Glutamatergic neuron (in vitro differentiated cells): ENCODE measurements around the gene SAMD3. TPM values are rescaled to one million over a fixed set of nuclear protein-coding genes. Genes with fewer than 3 reads are reported as not detected.

Experiments
- DNase-seq: peaks from one replicate; pipeline ENCODE4 v3.0.0; 2022
- H3K27ac Mint-ChIP-seq: one replicate; pipeline ENCODE4 v1.8.0; 2020; ENCODE audit warnings: mild to moderate bottlenecking, mixed read lengths, inconsistent platforms; ENCODE audit not compliant: unreplicated experiment
- H3K27me3 Mint-ChIP-seq: one replicate; pipeline ENCODE4 v1.8.0; 2020; ENCODE audit warnings: mild to moderate bottlenecking, moderate library complexity, mixed read lengths, inconsistent platforms; ENCODE audit not compliant: unreplicated experiment
- H3K36me3 Mint-ChIP-seq: one replicate; pipeline ENCODE4 v1.8.0; 2020; ENCODE audit warnings: mild to moderate bottlenecking, mixed read lengths, inconsistent platforms; ENCODE audit not compliant: unreplicated experiment
- H3K4me1 Mint-ChIP-seq: one replicate; pipeline ENCODE4 v1.8.0; 2020; ENCODE audit warnings: mild to moderate bottlenecking, low read depth, mixed read lengths, inconsistent platforms; ENCODE audit not compliant: unreplicated experiment
- H3K4me3 Mint-ChIP-seq: one replicate; pipeline ENCODE4 v1.8.0; 2020; ENCODE audit warnings: mild to moderate bottlenecking, mixed read lengths, inconsistent platforms; ENCODE audit not compliant: unreplicated experiment
- H3K9me3 Mint-ChIP-seq: one replicate; pipeline ENCODE4 v1.8.0; 2020; ENCODE audit warnings: mild to moderate bottlenecking, moderate library complexity, mixed read lengths, inconsistent platforms; ENCODE audit not compliant: unreplicated experiment
- CTCF ChIP-seq: fragments of 200-600 bp; sonication (generic); IDR thresholded peaks from one replicate; pipeline ENCODE4 v1.5.0; 2021; ENCODE audit not compliant: partially characterized antibody, unreplicated experiment
- total RNA-seq: library from RNA; stranded (reverse); fragmentation: NEBNext Ultra II Directional; extraction: Animal tissue kit (Norgen Biotek cat#: 25700); gene quantifications from one replicate; pipeline ENCODE4 v1.2.1, GENCODE V29; 2021; ENCODE audit not compliant: unreplicated experiment

Gene SAMD3
- total RNA-seq, 1 donor from 2014 or later: 1.6 TPM

GRCh38 chr6:130189531-130190397, 33.0 kb downstream of the SAMD3 start:
- TF ChIP-seq CTCF: no peak
- H3K27ac Mint-ChIP-seq: no peak overlapping the region
- H3K4me3 Mint-ChIP-seq: no peak overlapping the region
- peaks cover 3% of the 10 kb centered on the region for H3K27me3 Mint-ChIP-seq
- peaks cover 1% of the 10 kb centered on the region for H3K9me3 Mint-ChIP-seq
- peaks cover 6% of the 10 kb centered on the region for H3K4me1 Mint-ChIP-seq
- no peak for DNase-seq
- H3K36me3 Mint-ChIP-seq: no peaks in the 10 kb centered on the region

DNA sequence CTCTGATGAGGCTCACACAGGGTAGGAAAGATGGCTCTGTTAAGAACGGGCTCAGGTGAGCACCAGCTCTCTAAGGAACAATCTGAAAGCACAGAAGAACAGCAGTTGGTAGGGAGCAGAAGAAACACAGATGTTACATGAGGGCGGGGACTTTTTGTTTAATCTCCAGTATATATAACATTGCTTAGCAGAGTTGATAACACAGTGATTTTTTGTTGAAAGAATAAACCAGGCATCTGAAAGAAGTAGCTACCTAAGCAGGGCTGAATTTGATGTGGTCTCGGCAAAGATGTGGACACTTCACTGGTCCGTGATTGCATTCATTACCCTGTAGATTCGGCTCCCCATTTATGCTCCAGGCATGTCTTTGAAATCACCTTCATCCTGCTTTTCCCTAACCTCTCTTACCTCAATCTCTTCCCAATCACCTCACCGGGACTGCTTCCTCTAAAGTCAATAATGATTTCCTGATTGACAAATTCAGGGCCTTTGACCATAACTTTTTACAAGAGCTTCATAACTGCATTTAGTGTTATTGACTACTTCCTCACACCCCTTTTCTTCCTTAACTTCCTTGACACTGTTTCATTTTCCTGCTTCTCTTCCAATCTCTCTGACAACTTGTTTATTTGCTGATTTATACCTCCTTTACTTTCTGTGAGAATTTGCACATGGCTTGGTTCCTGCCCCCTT, 34.4 kb downstream of the SAMD3 start:
- no peak for DNase-seq
- H3K27me3 Mint-ChIP-seq: no peaks in the 10 kb centered on the region
- peaks cover 1% of the 10 kb centered on the region for H3K9me3 Mint-ChIP-seq
- TF ChIP-seq CTCF: no peak
- H3K27ac Mint-ChIP-seq: peak overlapping the region; percentile 0
- H3K36me3 Mint-ChIP-seq: no peaks in the 10 kb centered on the region
- peaks cover 6% of the 10 kb centered on the region for H3K4me1 Mint-ChIP-seq
- H3K4me3 Mint-ChIP-seq: no peak overlapping the region

DNA sequence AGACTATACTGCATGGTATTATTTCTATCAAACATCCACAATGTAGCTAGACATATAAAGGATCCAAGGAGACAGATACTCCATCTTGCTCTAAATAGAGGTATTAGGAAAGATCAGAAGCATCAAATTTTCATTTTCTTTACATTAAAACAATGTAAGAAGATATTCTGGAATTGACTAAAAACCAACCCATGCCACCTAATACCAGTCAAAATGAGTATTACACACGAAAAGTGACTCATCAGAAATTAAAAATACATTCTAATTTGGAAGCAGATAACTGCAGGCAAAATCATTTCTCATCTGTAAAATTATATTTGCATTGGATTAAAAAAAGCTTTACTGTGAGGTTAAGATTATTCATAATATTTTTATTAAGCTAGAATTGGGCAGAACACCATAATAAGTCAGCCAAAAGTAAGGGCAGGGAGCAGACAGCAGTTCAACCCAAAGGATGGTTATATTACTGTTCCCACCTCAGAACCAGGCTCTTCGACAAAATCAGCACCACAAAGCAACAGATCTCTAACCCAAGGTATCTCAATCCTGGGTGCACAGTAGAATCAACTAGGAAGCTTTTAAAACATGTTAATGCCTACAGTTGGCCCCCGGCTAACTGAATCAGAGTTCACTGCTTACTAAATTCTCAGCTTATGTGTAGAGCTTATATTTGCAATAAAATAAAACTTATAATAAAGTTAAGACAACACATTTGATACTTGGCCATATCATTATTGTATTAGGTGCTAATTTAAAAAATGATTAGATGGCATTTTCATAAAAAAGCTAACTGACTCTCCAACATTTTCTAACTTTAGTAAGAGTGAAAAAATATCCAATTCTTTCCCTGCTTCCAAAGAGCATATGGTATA, 35.2 kb downstream of the SAMD3 start:
- no peaks in the 10 kb centered on the region for H3K27me3 Mint-ChIP-seq
- peaks cover 1% of the 10 kb centered on the region for H3K9me3 Mint-ChIP-seq
- peak overlapping the region; percentile 0 for H3K27ac Mint-ChIP-seq
- DNase-seq: no peak
- TF ChIP-seq CTCF: no peak
- peaks cover 6% of the 10 kb centered on the region for H3K4me1 Mint-ChIP-seq
- H3K4me3 Mint-ChIP-seq: no peak overlapping the region
- H3K36me3 Mint-ChIP-seq: no peaks in the 10 kb centered on the region

- H3K36me3 Mint-ChIP-seq: no peaks in the 10 kb centered on the region
- H3K27me3 Mint-ChIP-seq: no peaks in the 10 kb centered on the region
- TF ChIP-seq CTCF: no peak
- no peak overlapping the region for H3K4me3 Mint-ChIP-seq
- DNase-seq: no peak
- H3K4me1 Mint-ChIP-seq: peaks cover 6% of the 10 kb centered on the region
- no peak overlapping the region for H3K27ac Mint-ChIP-seq
- peaks cover 1% of the 10 kb centered on the region for H3K9me3 Mint-ChIP-seq
These were observed 37.1 kb downstream of the SAMD3 start for GRCh38 chr6:130185658-130186057.
